ENCODE data around the gene RAPH1.

RAPH1 gene

DNA sequence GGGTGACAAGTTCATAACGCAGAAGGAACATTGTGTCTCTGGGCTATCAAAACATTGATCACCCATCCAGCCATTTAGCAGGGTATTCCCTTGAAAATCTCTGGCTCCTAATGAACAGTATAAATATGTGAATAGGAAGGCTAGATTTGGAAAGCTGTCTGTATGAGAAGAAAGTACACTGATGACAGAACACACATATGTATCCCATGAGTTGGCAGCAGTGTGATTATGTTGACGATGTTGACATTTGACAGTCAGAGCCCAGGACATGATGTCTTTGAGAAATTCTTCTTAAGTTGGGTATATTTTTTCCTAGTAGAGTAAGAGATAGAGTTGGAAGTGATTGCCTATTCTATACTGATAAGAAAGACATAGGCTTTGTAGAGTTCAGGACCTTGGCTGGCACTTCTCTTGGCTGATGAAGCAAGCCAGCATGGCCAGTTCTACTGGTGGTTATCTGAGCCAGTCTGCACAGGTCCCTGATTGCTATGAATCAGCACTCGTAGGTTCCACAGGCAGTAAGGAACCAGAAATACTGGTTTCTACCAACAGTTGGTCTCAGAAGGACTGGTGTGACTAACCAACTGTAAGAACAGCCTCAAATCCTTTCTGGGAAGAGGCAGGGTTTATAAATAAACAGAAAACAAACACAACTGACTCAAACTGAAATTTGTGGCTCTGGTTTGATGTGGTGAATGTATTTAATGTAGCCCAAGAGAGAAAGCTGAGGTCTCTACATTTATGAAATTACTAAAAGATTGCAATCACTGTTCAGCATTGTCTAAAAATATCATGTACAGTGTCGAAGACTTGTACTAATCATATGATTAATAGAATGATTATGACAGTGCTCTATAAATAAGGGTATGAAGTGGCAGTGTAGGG lies 43.9 kb upstream of the RAPH1 start:
- Histone ChIP-seq H3K4me3 (replicated peaks; ENCODE audit: insufficient read depth, low read length) (no peak overlapping the region), H3K27ac (replicated peaks) (no peak overlapping the region)
- DNase-seq (ENCODE audit: low read depth in 1 of 2, low spot score in 1 of 2) = no peak

DNA sequence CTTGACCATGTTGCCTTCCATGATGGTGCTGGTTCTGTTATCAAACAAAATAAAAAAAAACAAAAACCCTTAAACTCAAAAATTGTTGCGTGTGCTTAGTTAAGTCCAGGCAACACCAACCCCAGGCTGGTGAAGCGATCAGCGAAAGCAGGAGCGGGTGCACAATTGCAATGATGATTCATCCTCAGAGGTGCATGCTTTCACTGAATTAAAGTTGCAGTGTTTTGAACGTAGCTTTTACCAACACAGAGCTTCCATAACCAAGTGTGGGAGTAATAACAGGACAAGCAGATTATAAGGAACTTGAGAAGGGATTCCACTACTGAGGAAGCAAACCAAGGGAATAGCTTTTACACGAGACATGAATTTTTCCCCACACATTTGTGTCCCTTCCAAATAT lies 39.7 kb upstream of the RAPH1 start:
- TF ChIP-seq, protein P1, sequence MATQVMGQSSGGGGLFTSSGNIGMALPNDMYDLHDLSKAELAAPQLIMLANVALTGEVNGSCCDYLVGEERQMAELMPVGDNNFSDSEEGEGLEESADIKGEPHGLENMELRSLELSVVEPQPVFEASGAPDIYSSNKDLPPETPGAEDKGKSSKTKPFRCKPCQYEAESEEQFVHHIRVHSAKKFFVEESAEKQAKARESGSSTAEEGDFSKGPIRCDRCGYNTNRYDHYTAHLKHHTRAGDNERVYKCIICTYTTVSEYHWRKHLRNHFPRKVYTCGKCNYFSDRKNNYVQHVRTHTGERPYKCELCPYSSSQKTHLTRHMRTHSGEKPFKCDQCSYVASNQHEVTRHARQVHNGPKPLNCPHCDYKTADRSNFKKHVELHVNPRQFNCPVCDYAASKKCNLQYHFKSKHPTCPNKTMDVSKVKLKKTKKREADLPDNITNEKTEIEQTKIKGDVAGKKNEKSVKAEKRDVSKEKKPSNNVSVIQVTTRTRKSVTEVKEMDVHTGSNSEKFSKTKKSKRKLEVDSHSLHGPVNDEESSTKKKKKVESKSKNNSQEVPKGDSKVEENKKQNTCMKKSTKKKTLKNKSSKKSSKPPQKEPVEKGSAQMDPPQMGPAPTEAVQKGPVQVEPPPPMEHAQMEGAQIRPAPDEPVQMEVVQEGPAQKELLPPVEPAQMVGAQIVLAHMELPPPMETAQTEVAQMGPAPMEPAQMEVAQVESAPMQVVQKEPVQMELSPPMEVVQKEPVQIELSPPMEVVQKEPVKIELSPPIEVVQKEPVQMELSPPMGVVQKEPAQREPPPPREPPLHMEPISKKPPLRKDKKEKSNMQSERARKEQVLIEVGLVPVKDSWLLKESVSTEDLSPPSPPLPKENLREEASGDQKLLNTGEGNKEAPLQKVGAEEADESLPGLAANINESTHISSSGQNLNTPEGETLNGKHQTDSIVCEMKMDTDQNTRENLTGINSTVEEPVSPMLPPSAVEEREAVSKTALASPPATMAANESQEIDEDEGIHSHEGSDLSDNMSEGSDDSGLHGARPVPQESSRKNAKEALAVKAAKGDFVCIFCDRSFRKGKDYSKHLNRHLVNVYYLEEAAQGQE (IDR thresholded peaks at IDR 0.05; ENCODE audit: insufficient replicate concordance, low read depth) = no peak
- TF ChIP-seq GABPA (IDR thresholded peaks at IDR 0.05; ENCODE audit: low read depth) (no peak), SPI1 (IDR thresholded peaks at IDR 0.05; ENCODE audit: borderline replicate concordance, low read depth) (no peak), POLR2AphosphoS5 (IDR thresholded peaks at IDR 0.05; ENCODE audit: low read depth) (no peak)
- TF ChIP-seq, protein P2, sequence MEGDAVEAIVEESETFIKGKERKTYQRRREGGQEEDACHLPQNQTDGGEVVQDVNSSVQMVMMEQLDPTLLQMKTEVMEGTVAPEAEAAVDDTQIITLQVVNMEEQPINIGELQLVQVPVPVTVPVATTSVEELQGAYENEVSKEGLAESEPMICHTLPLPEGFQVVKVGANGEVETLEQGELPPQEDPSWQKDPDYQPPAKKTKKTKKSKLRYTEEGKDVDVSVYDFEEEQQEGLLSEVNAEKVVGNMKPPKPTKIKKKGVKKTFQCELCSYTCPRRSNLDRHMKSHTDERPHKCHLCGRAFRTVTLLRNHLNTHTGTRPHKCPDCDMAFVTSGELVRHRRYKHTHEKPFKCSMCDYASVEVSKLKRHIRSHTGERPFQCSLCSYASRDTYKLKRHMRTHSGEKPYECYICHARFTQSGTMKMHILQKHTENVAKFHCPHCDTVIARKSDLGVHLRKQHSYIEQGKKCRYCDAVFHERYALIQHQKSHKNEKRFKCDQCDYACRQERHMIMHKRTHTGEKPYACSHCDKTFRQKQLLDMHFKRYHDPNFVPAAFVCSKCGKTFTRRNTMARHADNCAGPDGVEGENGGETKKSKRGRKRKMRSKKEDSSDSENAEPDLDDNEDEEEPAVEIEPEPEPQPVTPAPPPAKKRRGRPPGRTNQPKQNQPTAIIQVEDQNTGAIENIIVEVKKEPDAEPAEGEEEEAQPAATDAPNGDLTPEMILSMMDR (IDR thresholded peaks at IDR 0.05; ENCODE audit: insufficient read depth, low read length) = no peak
- Histone ChIP-seq H3K4me3 (replicated peaks; ENCODE audit: insufficient read depth, low read length) (no peak overlapping the region), H3K27ac (replicated peaks) (no peak overlapping the region), H3K27me3 (ENCODE audit: insufficient read depth, poor library complexity, severe bottlenecking) (no peaks in the 10 kb centered on the region)
- DNase-seq (ENCODE audit: low read depth in 1 of 2, low spot score in 1 of 2) = no peak

More for the DNA sequence above, 43.9 kb upstream of the RAPH1 start:
- H3K27me3 ChIP-seq (ENCODE audit: insufficient read depth, poor library complexity, severe bottlenecking) = no peaks in the 10 kb centered on the region
- no peak for TF ChIP-seq POLR2AphosphoS5 (IDR thresholded peaks at IDR 0.05; ENCODE audit: low read depth)

DNA sequence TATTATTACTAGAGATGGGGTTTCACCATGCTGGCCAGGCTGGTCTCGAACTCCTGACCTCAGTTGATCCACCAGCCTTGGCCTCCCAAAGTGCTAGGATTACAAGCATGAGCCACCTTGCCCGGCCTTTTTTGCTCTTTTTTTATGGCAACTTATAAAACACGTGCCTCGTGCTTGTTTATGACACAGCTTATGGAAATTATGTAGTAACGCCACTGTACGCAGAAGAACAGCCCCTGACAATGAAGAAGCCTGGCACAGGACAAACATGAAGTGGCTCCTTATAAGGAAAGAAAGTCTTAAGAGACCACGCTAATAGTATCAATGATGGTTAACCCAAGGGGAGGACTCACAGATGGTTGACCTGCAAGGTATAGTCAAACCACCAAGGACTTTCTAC lies 37.2 kb upstream of the RAPH1 start:
- Histone ChIP-seq H3K4me3 (replicated peaks; ENCODE audit: insufficient read depth, low read length) (no peak overlapping the region), H3K27me3 (ENCODE audit: insufficient read depth, poor library complexity, severe bottlenecking) (no peaks in the 10 kb centered on the region), H3K27ac (replicated peaks) (no peak overlapping the region)
- no peak for TF ChIP-seq SPI1 (IDR thresholded peaks at IDR 0.05; ENCODE audit: borderline replicate concordance, low read depth)
- TF ChIP-seq, protein P2 (IDR thresholded peaks at IDR 0.05; ENCODE audit: insufficient read depth, low read length) = no peak
- TF ChIP-seq, protein P1 (IDR thresholded peaks at IDR 0.05; ENCODE audit: insufficient replicate concordance, low read depth) = no peak
- no peak for TF ChIP-seq GABPA (IDR thresholded peaks at IDR 0.05; ENCODE audit: low read depth)
- no peak for TF ChIP-seq POLR2AphosphoS5 (IDR thresholded peaks at IDR 0.05; ENCODE audit: low read depth)
- no peak for DNase-seq (ENCODE audit: low read depth in 1 of 2, low spot score in 1 of 2)

DNA sequence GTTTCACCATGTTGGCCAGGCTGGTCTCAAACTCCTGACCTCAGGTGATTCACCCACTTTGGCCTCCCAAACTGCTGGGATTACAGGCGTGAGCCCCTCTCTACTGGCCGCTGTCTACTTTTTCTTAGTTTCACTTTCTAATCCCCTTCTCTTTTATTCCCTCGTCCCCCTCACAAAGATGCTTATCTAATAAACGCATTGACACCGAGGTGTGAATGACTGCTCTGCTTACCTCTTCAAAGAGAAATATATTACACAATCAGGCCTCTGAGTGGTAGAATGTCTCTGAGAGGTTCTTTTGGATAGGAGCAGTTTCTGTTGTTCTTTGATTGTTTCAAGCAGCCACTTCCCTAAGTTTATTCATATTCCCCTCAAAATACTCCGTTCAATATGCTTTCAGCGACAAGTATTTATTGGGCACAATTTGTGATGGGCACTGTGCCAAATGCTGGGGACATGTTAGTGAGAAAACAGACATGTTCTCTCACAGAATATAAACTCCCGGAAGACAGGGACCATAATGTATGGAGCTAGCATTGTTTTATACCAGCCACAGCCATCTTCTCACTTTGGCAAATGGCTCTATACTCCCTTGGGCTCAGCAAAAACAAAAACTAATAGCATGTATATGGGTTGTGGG lies 34.7 kb upstream of the RAPH1 start:
- no peaks in the 10 kb centered on the region for H3K27me3 ChIP-seq (ENCODE audit: insufficient read depth, poor library complexity, severe bottlenecking)
- no peak for DNase-seq (ENCODE audit: low read depth in 1 of 2, low spot score in 1 of 2)
- H3K4me3 ChIP-seq (replicated peaks; ENCODE audit: insufficient read depth, low read length) = no peak overlapping the region
- no peak overlapping the region for H3K27ac ChIP-seq (replicated peaks)
- TF ChIP-seq GABPA (IDR thresholded peaks at IDR 0.05; ENCODE audit: low read depth) = no peak
- TF ChIP-seq, protein P2 (IDR thresholded peaks at IDR 0.05; ENCODE audit: insufficient read depth, low read length) = no peak
- TF ChIP-seq, protein P1 (IDR thresholded peaks at IDR 0.05; ENCODE audit: insufficient replicate concordance, low read depth) = no peak
- TF ChIP-seq SPI1 (IDR thresholded peaks at IDR 0.05; ENCODE audit: borderline replicate concordance, low read depth) = no peak
- no peak for TF ChIP-seq POLR2AphosphoS5 (IDR thresholded peaks at IDR 0.05; ENCODE audit: low read depth)

Data from HL-60 (cell line).